ENCODE measurements around the gene NPLOC4.

- no peak for TF ChIP-seq ZNF391 (tag by site-specific recombination; IDR thresholded peaks at IDR 0.05; ENCODE audit: borderline replicate concordance, low read depth)
- no peak for TF ChIP-seq PRDM10 (tag by site-specific recombination; IDR thresholded peaks at IDR 0.05)
- TF ChIP-seq ZNF24 (tag by site-specific recombination; IDR thresholded peaks at IDR 0.05), result no peak
- TF ChIP-seq ZNF223 (tag by site-specific recombination; IDR thresholded peaks at IDR 0.05), result no peak
- TF ChIP-seq ZBTB49 (tag by site-specific recombination; IDR thresholded peaks at IDR 0.05; ENCODE audit: low read depth), result no peak
- no peak for TF ChIP-seq CTCF (tag by site-specific recombination; IDR thresholded peaks at IDR 0.05)
- no peak for TF ChIP-seq ZNF324 (tag by site-specific recombination; IDR thresholded peaks at IDR 0.05)
Observed at GRCh38 chr17:81537856-81538555, 98.9 kb downstream of the NPLOC4 start.

Data from HEK293 (cell line).